HG03354 (cell line): ENCODE measurements around the gene ZNHIT1.
"Not testable (repeated sequence)": the region's sequence is repeated elsewhere in the genome, so short reads cannot be mapped to it uniquely, and the experiment has no call there.

ENCODE experiments used
- ATAC-seq: cut with Tn5 transposase; IDR thresholded peaks from one replicate; pipeline ENCODE4 v1.9.1; 2021; ENCODE audit warnings: mild to moderate bottlenecking; ENCODE audit not compliant: unreplicated experiment, poor library complexity, severe bottlenecking

The ZNHIT1 gene

DNA sequence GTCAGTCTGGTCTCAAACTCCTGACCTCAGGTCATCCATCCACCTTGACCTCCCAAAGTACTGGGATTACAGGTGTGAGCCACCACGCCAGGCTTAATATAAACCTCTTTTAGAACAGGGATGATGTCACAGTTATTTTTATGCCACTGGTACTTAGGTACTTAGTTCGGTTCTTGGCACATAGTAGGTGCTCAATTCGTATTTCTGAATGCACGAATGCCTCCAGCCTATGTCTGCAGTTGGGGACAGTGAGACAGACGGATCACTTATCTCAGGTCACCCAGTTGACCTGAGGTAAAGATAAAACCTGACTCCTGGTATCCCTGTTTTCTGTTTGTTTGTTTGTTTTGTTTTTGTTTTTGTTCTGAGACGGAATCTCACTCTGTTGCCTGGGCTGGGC, 31.8 kb upstream of the ZNHIT1 start:
- no peak for ATAC-seq

DNA sequence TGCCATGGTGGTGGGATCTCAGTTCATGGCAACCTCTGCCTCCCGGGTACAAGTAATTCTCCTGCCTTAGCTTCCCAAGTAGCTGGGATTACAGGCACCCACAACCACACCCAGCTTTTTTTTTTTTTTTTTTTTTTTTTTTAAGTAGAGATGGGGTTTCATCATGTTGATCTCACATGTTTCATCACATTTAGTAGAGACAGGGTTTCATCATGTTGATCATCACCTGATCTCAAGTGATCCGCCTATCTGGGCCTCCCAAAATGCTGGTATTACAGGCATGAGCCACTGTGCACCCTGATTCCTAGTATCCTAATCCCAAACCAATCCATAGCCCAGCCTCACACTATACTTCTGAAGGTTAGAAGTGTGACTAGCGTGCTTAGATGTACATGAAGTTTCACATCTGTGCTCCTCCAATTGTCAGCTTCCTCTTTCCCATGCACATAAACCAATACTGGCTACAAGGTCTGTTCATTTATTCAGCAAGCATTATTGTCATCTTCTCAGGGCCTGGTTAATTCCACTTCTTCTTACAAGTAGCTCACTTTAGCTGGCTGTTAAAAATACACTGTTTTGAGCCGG, 31.0 kb upstream of the ZNHIT1 start:
- no peak for ATAC-seq

DNA sequence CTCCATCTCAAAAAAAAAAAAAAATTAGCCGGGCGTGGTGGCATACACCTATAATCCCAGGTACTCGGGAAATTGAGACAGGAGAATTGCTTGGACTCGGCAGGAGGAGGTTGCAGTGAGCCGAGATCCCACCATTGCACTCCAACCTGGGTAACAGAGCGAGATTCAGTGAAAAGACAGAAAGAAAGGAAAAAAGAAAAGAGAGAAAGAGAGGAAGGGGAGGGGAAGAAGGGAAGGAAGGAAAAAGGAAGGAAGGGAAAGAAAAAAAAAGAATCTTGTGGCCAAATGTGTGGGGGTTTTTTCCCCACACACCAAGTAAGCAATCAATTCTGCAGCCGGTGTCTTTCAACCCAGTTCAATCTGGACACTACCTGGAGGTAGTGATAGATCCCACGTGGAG, 28.9 kb upstream of the ZNHIT1 start:
- no peak for ATAC-seq

DNA sequence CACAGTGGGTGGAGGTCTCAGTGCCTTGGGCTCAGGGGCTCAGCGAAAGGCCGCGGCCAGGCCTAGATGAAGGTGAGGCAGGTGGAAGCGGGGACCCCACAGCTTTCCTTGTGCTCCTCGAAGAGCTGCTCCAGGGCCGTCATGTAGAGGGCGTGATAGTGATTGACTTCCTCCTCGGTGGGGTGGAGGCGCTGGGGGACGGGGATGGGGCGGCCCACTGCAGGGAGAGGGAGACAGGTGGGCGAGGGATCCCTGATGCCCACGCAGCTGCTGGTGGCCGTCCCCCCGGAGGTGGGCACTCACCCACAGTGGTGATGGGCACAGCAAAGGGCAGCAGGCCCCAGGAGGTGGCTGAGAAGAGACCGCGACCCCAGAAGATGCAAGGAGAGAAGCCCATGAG, 22.1 kb upstream of the ZNHIT1 start:
- ATAC-seq = no peak

DNA sequence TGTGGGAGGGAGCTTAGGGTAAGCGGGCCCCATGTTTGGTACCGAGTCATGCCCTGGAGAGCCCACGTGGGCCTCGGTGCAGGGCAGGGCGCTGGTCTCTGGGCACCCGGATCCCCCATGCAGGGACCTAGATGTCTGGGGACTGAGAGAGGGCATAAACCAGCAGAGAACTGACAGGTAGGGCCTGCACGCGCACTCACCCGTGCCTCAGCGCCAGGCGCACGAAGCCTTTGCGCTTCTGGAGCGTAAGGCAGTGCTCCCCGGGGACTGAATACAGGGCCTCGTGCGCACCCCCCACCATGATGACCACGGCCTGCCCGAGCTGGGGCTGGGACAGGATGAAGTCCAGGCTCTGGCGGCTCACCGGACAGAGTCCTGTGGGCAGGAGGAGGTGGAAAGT, 20.0 kb upstream of the ZNHIT1 start:
- no peak for ATAC-seq

DNA sequence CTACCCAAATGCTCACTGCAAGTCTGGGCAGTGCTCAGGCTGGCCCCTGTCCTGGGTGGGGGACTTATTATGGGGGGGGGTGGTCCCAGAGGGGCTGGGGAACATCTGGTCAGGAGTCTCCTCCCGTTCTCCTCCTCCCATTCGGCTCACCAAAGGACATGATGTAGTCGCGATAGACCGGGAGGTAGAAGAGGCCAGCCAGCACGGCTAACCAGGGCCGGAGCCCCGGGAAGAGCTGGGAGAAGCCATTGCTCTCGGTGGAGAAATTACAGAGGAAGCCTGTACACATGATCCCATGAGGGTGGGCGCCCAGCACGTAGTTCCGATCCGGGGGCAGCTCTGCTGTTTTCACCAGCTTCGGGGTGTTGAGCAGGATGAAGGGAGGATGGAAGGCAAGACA, 19.5 kb upstream of the ZNHIT1 start:
- ATAC-seq = no peak

DNA sequence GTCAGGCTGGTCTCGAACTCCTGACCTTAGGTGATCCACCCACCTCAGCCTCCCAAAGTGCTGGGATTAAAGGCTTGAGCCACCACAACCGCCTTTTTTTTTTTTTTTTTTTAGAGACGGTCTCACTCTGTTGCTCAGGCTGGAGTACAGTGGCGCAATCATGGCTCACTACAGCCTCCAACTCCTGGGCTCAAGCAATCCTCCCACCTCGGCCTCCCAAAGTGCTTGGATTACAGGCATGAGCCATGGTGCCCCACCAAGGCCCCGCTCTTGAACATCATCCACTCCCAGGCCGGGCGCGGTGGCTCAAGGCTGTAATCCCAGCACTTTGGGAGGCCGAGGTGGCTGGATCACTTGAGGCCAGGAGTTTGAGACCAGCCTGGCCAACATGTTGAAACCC, 18.4 kb upstream of the ZNHIT1 start:
- not testable (repeated sequence) for ATAC-seq

DNA sequence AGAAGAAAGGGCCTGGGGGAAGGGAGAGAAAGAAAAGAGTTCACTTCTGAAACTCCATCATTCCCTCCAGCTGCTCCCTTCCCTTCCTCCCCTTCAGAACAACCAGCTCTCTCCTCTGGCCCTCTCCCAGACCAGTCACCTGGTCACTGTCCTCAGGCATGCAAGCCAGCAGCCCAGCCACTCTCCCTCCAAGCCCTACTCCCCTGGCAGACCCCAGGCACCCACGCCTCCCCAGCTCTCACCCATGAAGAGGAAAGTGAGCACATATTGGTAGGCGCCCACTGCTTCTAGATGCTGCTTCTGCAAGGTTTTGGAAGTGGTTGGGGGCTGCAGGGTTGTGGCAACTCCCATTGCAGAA, 17.5 kb upstream of the ZNHIT1 start:
- no peak for ATAC-seq

DNA sequence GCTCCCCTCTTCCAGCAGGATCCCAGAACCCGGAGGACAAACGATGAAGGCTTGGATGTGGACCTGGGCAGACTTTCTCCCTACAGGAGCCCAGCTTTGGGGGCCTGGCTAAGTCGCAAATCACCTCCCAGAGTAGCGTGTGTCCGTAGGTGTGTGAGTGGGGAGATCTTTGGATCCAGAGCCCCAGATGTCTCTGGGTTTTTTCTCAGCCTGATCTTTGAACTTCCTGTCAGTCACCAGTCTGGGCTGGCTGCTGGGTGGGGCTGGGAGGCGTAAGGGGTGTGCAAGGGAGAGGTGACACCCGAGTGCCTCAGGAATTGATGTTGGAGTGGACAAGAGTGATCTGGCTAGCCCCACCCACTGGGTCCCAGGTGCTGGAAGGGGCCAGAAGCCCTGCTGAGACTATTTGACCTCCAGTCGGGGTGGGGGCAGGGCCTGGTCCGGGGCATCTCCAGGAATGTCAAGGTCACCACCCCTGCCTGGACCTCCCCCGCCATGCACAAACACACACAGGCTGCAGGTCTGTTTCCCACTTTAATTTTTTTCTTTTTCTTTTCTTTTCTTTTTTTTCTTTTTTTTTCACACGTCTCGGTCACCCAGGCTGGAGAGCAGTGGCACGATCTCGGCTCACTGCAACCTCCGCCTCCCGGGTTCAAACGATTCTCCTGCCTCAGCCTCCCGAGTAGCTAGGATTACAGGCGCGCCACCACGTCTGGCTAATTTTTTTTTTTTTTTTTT, 16.9 kb upstream of the ZNHIT1 start, which contains the start of gene MOGAT3:
TSS of gene MOGAT3 (minus strand) at position 175 of the 738 bp plus-strand sequence. CDS start 182 bp downstream, outside the sequence.
- ATAC-seq = no peak

DNA sequence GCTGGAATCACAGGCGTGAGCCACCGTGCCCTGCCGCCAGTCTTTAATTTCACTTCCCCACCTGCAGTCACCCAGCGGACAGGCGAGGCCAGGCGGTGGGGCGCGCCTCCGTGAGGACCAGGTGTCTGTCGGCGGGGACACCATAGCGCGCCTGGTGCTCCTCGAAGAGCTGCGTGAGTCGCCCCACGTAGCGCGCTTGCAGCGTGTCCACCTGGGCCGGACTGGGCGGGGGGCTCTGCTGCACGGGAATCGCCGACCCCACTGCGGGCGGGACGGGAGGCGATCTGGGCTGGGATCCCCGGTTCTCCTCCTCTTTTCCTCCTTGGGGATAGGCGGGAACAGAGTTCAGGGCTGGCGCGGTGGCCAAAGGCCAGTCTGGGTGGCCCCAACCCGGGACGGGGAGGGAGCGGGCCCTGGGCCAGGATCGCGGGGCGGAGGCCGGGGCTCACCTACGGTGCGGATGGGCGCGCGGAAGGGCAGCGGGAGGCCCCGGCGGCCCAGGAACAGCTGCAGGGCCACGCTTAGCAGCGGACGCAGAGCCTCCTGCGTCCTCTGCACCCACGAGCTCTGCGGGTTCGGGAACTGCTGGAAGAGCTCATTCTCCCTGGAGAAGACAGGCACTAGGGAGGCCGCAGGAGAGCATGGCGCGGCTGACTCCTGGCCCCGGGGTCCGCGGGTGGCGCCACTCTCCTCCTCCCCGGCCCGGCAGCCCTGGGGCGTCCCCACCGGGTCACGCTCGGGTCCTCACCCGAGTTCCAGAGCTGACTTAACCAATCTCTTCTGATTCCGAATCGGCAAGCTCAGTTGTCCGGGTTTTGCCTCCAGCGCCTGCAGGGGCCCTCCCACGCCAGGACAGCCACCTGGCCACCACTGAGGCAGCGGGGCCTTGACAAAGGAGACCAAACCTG, 16.0 kb upstream of the ZNHIT1 start:
- ATAC-seq = no peak

DNA sequence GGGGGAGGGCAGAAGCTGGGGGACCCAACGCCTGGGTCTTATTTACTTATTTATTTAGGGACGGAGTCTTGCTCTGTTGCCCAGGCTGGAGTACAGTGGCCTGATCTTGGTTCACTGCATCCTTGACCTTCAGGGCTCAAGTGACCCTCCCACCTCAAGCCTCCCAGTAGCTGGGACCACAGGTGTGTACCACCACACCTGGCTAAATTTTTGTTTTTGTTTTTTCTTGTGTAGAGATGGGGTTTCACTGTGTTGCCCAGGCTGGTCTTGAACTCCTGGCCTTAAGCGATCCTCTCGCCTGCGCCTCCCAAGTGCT, 15.4 kb upstream of the ZNHIT1 start:
- ATAC-seq = no peak

DNA sequence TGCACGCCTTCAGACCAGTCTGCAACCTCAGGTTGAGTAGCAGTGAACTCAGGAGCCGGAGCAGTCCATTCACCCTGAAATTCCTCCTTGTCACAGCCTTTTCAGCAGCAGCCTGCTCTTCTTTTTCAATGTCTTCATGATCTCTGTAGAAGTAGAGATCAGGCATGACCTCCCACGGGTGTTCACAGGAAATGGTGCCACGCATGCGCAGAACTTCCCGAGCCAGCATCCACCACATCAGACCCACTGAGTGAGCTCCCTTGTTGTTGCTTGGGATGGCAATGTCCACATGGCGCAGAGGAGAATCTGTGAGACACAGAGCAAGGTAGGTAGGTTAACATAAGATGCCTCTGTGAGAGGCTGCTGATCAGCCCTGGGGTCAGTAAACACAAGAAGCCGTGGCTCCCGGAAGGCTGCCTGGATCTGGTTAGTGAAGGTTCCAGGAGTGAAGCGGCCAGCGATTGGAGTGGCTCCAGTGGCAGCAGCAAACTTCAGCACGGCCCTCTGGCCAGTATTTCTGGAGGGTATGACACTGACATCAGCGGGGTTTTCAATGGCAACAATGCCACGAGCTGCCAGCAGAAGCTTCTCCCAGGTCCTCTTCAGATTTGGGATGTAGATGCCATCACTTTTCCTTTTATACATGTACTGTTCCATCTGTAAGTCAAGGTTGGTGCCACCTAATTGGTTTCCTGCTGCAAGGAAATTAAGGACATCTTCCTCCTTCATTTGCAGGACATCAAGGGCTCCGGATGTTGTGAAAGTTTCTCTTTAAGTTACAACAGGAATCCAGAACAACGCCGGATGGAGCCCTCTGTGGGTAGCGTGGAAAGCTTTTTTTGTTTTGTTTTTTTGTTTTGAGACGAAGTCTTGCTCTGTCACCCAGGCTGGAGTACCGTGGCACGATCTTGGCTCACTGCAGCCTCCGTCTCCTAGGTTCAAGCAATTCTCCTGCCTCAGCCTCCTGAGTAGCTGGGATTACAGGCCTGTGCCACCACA, 13.9 kb upstream of the ZNHIT1 start:
- not testable (repeated sequence) for ATAC-seq

DNA sequence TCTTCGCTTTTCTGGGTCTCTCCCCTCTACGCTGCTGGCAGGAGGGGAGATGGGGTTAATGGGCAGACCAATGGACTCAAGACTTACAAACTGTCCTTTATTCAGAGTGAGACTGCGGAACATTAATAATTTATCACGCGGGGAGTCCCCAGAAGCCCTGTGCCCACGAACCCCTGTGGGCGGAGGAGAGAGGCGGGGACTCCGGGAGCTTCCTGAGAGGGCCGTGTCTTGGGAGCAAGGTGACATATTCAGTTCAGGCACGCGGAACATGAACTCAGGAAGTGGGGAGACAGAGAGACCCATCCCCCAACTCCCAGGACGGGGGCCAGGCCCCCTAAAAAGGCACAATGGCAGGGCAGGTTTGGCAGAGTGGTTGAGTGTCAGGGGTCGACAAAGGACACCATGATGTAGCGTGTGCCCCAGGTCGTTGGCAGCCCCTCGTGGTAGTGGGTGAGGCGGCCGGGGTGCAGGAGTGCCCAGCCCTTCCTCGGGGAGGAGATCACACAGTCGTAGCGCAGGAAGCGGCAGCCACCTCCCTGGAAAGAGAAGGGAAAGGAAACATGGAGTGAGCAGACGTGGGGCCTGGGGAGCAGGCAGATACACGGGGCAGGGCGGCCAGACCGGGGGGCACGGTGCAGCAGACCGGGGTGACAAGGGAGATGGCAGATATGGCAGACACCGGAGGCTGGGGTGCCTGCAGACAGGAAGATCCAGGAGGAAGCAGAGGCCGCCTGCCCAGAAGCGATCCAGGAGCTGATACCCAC, 11.9 kb upstream of the ZNHIT1 start:
- no peak for ATAC-seq

DNA sequence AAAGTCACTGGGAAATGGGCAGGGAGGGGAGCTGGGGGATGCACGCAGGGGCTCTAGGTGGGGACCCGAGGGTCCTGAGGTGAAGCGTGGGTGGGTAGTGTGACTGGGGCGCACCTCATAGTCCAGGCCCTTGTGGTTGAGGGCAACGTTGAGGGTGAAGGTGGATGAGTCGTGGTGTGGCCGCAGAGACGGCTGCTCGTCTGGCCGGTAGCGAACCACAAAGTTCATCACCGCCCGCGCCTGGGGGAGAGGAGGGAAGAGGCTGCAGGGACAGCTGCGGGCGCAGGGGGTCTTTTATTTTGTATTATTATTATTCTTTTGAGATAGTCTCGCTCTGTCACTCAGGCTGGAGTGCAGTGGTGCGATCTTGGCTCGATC, 11.3 kb upstream of the ZNHIT1 start:
- no peak for ATAC-seq

DNA sequence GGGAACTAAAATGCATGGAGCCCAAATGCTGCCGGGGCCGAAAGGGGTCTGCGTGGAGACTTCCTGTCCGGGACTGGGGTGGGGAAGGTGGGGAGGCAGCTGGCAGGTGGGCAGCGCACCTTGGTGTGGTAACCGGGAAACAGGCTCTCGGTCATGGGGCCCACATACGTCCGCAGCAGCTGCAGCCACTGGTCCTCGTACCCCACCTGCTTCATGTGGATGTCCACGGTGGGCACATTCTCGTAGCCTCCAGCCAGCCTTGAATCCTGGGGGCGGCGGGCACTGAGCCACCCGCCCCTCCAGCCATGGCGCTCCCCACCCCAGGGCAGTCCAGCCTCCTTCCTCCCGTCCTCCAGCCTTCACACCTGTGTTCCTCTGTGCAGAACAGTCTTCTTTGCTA, 10.5 kb upstream of the ZNHIT1 start:
- ATAC-seq = no peak

DNA sequence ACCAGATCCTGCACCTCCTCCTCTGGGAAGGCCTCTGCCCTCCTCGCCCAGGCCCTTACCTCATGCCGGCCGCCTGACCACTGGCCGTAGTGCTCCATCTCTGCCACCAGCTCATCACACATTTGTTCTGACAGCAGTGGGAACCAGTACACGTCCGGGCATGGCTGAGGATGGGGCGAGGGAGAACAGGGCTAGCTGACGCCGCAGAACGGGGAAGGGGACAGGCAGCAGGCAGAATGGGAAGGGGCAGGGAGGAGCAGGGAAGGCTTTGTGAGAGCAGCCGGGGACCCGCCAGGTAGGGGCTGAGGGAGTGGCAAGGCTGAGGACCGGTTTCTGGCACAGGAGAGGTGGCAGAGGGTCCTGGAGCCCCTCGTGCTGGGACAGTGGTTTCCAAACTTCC, 9.2 kb upstream of the ZNHIT1 start:
- ATAC-seq = no peak

DNA sequence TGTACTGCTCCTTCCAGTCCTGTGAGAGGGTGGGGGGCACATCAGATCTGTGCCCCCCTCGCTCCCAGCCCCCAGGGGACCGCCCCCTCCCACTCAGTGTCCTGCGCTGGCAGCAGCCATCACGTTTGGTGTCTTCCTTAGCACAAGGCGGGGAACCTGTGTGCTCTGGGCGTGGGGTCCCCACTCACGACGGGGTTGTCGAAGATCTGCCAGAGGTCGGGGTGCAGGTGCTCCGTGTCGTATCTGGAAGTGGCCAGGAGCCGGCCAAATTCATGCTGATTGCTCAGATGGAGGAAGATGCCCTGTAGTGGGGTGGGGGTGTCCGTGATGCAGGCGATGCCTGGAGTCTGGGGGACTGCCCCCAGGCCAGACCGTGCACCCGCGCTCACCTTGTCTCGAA, 7.8 kb upstream of the ZNHIT1 start:
- ATAC-seq = no peak

DNA sequence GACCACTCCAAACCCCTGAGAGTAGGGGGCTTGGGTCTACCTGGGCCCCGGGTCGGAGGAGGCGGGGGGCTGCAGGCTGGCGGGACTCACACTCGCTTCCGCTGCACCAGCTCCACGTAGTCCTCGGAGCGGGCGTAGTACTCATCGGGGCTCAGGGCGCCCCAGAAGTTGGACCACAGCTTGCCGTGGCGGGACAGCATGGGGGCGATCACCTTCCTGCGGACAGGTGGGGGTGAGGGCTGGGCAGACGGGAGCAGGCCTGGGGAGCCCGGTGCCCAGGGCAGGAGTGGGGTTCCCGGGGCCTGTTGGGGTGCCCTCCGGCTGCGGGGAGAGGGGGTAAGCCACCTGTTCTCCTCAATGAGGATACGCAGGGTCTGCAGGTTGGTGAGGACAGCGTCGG, 6.5 kb upstream of the ZNHIT1 start:
- ATAC-seq = no peak

DNA sequence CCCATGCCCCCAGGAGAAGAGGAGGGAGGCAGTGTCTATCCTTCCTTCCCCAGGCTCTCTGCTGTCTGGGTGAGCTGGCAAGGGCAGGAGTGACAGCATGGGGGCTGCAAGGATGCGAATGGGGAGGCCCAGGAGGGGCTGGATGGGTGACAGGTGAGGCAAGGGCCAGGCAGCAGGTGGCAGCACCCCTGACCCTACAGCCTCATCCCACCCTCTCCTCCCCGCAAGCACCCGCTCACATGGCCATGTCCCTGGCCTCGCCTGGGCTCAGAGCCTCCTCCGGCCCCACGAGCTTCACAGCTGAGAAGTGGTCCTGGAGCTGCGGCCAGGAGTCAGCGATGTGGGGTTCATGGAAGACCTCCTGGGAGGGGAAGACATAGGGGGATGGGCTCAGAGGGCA, 6.0 kb upstream of the ZNHIT1 start:
- ATAC-seq = no peak
